ENCODE results near the gene BATF3. TPM values are rescaled to one million over a fixed set of nuclear protein-coding genes. Genes with fewer than 3 reads are reported as not detected.

The BATF3 gene
- total RNA-seq, 1 donor from 2014 or later, result 0.52 TPM

GRCh38 chr1:212671342-212672031, 28.2 kb downstream of the BATF3 start:
- Histone ChIP-seq H3K27ac (ENCODE audit: low read depth, low read length) (no peak overlapping the region), H3K4me1 (ENCODE audit: control insufficient read depth in 3 of 3, insufficient read depth in 3 of 3, low read length in 3 of 3) (peaks cover 7 to 16% (median 10%) of the 10 kb centered on the region in 3 donors), H3K9me3 (ENCODE audit: control insufficient read depth in 3 of 3, low read length in 3 of 3) (no peaks in the 10 kb centered on the region), H3K27me3 (ENCODE audit: control insufficient read depth in 3 of 3, insufficient read depth in 3 of 3, low read length in 3 of 3) (peaks cover 3 to 8% (median 6%) of the 10 kb centered on the region in 3 donors), H3K9ac (ENCODE audit: low read depth in 1 of 3, low read length in 3 of 3) (no peak overlapping the region), H3K36me3 (ENCODE audit: control insufficient read depth in 3 of 3, insufficient read depth in 3 of 3, low read length in 3 of 3) (no peaks in the 10 kb centered on the region), H3K4me3 (ENCODE audit: low read length in 3 of 3) (no peak overlapping the region)

- Histone ChIP-seq H3K4me3 (ENCODE audit: low read length in 3 of 3) (no peak overlapping the region), H3K27me3 (ENCODE audit: control insufficient read depth in 3 of 3, insufficient read depth in 3 of 3, low read length in 3 of 3) (peaks cover 3 to 8% (median 6%) of the 10 kb centered on the region in 3 donors), H3K9ac (ENCODE audit: low read depth in 1 of 3, low read length in 3 of 3) (no peak overlapping the region), H3K9me3 (ENCODE audit: control insufficient read depth in 3 of 3, low read length in 3 of 3) (no peaks in the 10 kb centered on the region), H3K36me3 (ENCODE audit: control insufficient read depth in 3 of 3, insufficient read depth in 3 of 3, low read length in 3 of 3) (no peaks in the 10 kb centered on the region), H3K4me1 (ENCODE audit: control insufficient read depth in 3 of 3, insufficient read depth in 3 of 3, low read length in 3 of 3) (peaks cover 7 to 16% (median 10%) of the 10 kb centered on the region in 3 donors), H3K27ac (ENCODE audit: low read depth, low read length) (no peak overlapping the region)
These were observed 28.8 kb downstream of the BATF3 start for GRCh38 chr1:212670882-212671281.

- peaks cover 3 to 8% (median 6%) of the 10 kb centered on the region in 3 donors for H3K27me3 ChIP-seq (ENCODE audit: control insufficient read depth in 3 of 3, insufficient read depth in 3 of 3, low read length in 3 of 3)
- no peak overlapping the region for H3K4me3 ChIP-seq (ENCODE audit: low read length in 3 of 3)
- H3K4me1 ChIP-seq (ENCODE audit: control insufficient read depth in 3 of 3, insufficient read depth in 3 of 3, low read length in 3 of 3), result peaks cover 9 to 16% (median 16%) of the 10 kb centered on the region in 3 donors
- H3K9ac ChIP-seq (ENCODE audit: low read depth in 1 of 3, low read length in 3 of 3), result no peak overlapping the region
- H3K36me3 ChIP-seq (ENCODE audit: control insufficient read depth in 3 of 3, insufficient read depth in 3 of 3, low read length in 3 of 3), result no peaks in the 10 kb centered on the region
- no peaks in the 10 kb centered on the region for H3K9me3 ChIP-seq (ENCODE audit: control insufficient read depth in 3 of 3, low read length in 3 of 3)
- no peak overlapping the region for H3K27ac ChIP-seq (ENCODE audit: low read depth, low read length)
These were observed 29.3 kb downstream of the BATF3 start for GRCh38 chr1:212670301-212670700.

- H3K27me3 ChIP-seq (ENCODE audit: control insufficient read depth in 3 of 3, insufficient read depth in 3 of 3, low read length in 3 of 3), result peaks cover 3 to 8% (median 6%) of the 10 kb centered on the region in 3 donors
- H3K4me3 ChIP-seq (ENCODE audit: low read length in 3 of 3), result no peak overlapping the region
- no peak overlapping the region for H3K9ac ChIP-seq (ENCODE audit: low read depth in 1 of 3, low read length in 3 of 3)
- no peaks in the 10 kb centered on the region for H3K9me3 ChIP-seq (ENCODE audit: control insufficient read depth in 3 of 3, low read length in 3 of 3)
- no peak overlapping the region for H3K27ac ChIP-seq (ENCODE audit: low read depth, low read length)
- peaks cover 12 to 20% (median 16%) of the 10 kb centered on the region in 3 donors for H3K4me1 ChIP-seq (ENCODE audit: control insufficient read depth in 3 of 3, insufficient read depth in 3 of 3, low read length in 3 of 3)
- no peaks in the 10 kb centered on the region for H3K36me3 ChIP-seq (ENCODE audit: control insufficient read depth in 3 of 3, insufficient read depth in 3 of 3, low read length in 3 of 3)
These were observed 30.0 kb downstream of the BATF3 start for GRCh38 chr1:212669600-212669999.

- peaks cover 3 to 8% (median 6%) of the 10 kb centered on the region in 3 donors for H3K27me3 ChIP-seq (ENCODE audit: control insufficient read depth in 3 of 3, insufficient read depth in 3 of 3, low read length in 3 of 3)
- no peak overlapping the region for H3K27ac ChIP-seq (ENCODE audit: low read depth, low read length)
- no peak overlapping the region for H3K4me3 ChIP-seq (ENCODE audit: low read length in 3 of 3)
- H3K9ac ChIP-seq (ENCODE audit: low read depth in 1 of 3, low read length in 3 of 3), result no peak overlapping the region
- peaks cover 12 to 20% (median 16%) of the 10 kb centered on the region in 3 donors for H3K4me1 ChIP-seq (ENCODE audit: control insufficient read depth in 3 of 3, insufficient read depth in 3 of 3, low read length in 3 of 3)
- no peaks in the 10 kb centered on the region for H3K36me3 ChIP-seq (ENCODE audit: control insufficient read depth in 3 of 3, insufficient read depth in 3 of 3, low read length in 3 of 3)
- H3K9me3 ChIP-seq (ENCODE audit: control insufficient read depth in 3 of 3, low read length in 3 of 3), result no peaks in the 10 kb centered on the region
These were observed 30.5 kb downstream of the BATF3 start for GRCh38 chr1:212669102-212669501.

- Histone ChIP-seq H3K27me3 (ENCODE audit: control insufficient read depth in 3 of 3, insufficient read depth in 3 of 3, low read length in 3 of 3) (peaks cover 3 to 8% (median 6%) of the 10 kb centered on the region in 3 donors), H3K36me3 (ENCODE audit: control insufficient read depth in 3 of 3, insufficient read depth in 3 of 3, low read length in 3 of 3) (no peaks in the 10 kb centered on the region), H3K4me3 (ENCODE audit: low read length in 3 of 3) (no peak overlapping the region), H3K9me3 (ENCODE audit: control insufficient read depth in 3 of 3, low read length in 3 of 3) (no peaks in the 10 kb centered on the region), H3K9ac (ENCODE audit: low read depth in 1 of 3, low read length in 3 of 3) (peak overlapping the region in 1 of 3 donors; percentile 27), H3K27ac (ENCODE audit: low read depth, low read length) (peak overlapping the region; percentile 61), H3K4me1 (ENCODE audit: control insufficient read depth in 3 of 3, insufficient read depth in 3 of 3, low read length in 3 of 3) (peaks cover 12 to 20% (median 16%) of the 10 kb centered on the region in 3 donors)
These were observed 31.2 kb downstream of the BATF3 start for GRCh38 chr1:212668477-212668876.

- Histone ChIP-seq H3K27me3 (ENCODE audit: control insufficient read depth in 3 of 3, insufficient read depth in 3 of 3, low read length in 3 of 3) (peaks cover 3 to 8% (median 6%) of the 10 kb centered on the region in 3 donors), H3K4me1 (ENCODE audit: control insufficient read depth in 3 of 3, insufficient read depth in 3 of 3, low read length in 3 of 3) (peaks cover 12 to 20% (median 16%) of the 10 kb centered on the region in 3 donors), H3K9me3 (ENCODE audit: control insufficient read depth in 3 of 3, low read length in 3 of 3) (no peaks in the 10 kb centered on the region), H3K9ac (ENCODE audit: low read depth in 1 of 3, low read length in 3 of 3) (no peak overlapping the region), H3K36me3 (ENCODE audit: control insufficient read depth in 3 of 3, insufficient read depth in 3 of 3, low read length in 3 of 3) (no peaks in the 10 kb centered on the region), H3K4me3 (ENCODE audit: low read length in 3 of 3) (peak overlapping the region in 1 of 3 donors; percentile 24), H3K27ac (ENCODE audit: low read depth, low read length) (peak overlapping the region; percentile 61)
These were observed 32.2 kb downstream of the BATF3 start for GRCh38 chr1:212667223-212668139.

GRCh38 chr1:212666116-212666775, 33.4 kb downstream of the BATF3 start:
- Histone ChIP-seq H3K4me3 (ENCODE audit: low read length in 3 of 3) (no peak overlapping the region), H3K36me3 (ENCODE audit: control insufficient read depth in 3 of 3, insufficient read depth in 3 of 3, low read length in 3 of 3) (no peaks in the 10 kb centered on the region), H3K27ac (ENCODE audit: low read depth, low read length) (no peak overlapping the region), H3K27me3 (ENCODE audit: control insufficient read depth in 3 of 3, insufficient read depth in 3 of 3, low read length in 3 of 3) (peaks cover 1 to 6% (median 2%) of the 10 kb centered on the region in 3 donors), H3K9ac (ENCODE audit: low read depth in 1 of 3, low read length in 3 of 3) (peak overlapping the region in 1 of 3 donors; percentile 86), H3K4me1 (ENCODE audit: control insufficient read depth in 3 of 3, insufficient read depth in 3 of 3, low read length in 3 of 3) (peaks cover 12 to 20% (median 16%) of the 10 kb centered on the region in 3 donors), H3K9me3 (ENCODE audit: control insufficient read depth in 3 of 3, low read length in 3 of 3) (no peaks in the 10 kb centered on the region)

GRCh38 chr1:212665241-212666115, 34.2 kb downstream of the BATF3 start:
- Histone ChIP-seq H3K4me3 (ENCODE audit: low read length in 3 of 3) (peak overlapping the region; percentile 59 to 88 (median 83)), H3K27me3 (ENCODE audit: control insufficient read depth in 3 of 3, insufficient read depth in 3 of 3, low read length in 3 of 3) (peaks cover 0 to under 1% (median 0%) of the 10 kb centered on the region in 3 donors), H3K9me3 (ENCODE audit: control insufficient read depth in 3 of 3, low read length in 3 of 3) (no peaks in the 10 kb centered on the region), H3K36me3 (ENCODE audit: control insufficient read depth in 3 of 3, insufficient read depth in 3 of 3, low read length in 3 of 3) (no peaks in the 10 kb centered on the region), H3K9ac (ENCODE audit: low read depth in 1 of 3, low read length in 3 of 3) (peak overlapping the region; percentile 54 to 86 (median 75)), H3K27ac (ENCODE audit: low read depth, low read length) (peak overlapping the region; percentile 54), H3K4me1 (ENCODE audit: control insufficient read depth in 3 of 3, insufficient read depth in 3 of 3, low read length in 3 of 3) (peaks cover 12 to 20% (median 16%) of the 10 kb centered on the region in 3 donors)

Data from skeletal muscle tissue (tissue), 4 donors.